Tibial nerve (tissue), 4 donors: Measurements from ENCODE around the gene HPSE2.

ENCODE experiments used
- EP300 ChIP-seq, 2 donors: sonication (generic); formaldehyde crosslinking; IDR thresholded peaks; one replicate each; pipeline ENCODE4 v1.6.1; 2017; ENCODE audit warnings: antibody characterized with exemption in 2 of 2, mild to moderate bottlenecking in 1 of 2
- TF ChIP-seq, protein P1 (sequence below), 5 experiments: fragments of 200-600 bp in 3 of 5; fragments of 450-650 bp in 2 of 5; sonication (generic) in 3 of 5; IDR thresholded peaks; one replicate each; pipeline ENCODE4 v1.5.1; 2016 to 2019; ENCODE audit warnings: antibody characterized with exemption in 5 of 5, mild to moderate bottlenecking in 3 of 5, moderate library complexity in 2 of 5

DNA sequence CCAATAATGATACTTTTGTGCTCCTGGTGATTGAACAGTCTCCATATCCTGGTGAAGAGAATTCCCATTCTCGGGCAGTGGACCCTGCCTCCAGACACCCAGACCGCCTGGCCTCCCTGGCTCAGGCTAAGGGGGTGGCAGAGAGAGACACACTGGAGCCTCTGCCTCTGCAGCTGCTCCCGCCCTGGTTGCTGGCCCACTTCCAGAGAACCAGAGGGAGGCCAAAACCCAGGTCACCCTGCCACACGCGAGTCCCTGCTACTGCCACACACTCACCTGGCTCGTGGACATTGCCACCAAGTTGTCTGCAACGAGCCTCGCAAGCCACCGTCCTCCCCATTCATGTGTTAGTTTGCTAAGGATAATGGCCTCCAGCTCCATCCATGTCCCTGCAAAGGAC is 221.8 kb downstream of the HPSE2 start:
- TF ChIP-seq, protein P1, sequence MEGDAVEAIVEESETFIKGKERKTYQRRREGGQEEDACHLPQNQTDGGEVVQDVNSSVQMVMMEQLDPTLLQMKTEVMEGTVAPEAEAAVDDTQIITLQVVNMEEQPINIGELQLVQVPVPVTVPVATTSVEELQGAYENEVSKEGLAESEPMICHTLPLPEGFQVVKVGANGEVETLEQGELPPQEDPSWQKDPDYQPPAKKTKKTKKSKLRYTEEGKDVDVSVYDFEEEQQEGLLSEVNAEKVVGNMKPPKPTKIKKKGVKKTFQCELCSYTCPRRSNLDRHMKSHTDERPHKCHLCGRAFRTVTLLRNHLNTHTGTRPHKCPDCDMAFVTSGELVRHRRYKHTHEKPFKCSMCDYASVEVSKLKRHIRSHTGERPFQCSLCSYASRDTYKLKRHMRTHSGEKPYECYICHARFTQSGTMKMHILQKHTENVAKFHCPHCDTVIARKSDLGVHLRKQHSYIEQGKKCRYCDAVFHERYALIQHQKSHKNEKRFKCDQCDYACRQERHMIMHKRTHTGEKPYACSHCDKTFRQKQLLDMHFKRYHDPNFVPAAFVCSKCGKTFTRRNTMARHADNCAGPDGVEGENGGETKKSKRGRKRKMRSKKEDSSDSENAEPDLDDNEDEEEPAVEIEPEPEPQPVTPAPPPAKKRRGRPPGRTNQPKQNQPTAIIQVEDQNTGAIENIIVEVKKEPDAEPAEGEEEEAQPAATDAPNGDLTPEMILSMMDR (IDR thresholded peaks at IDR 0.05): no peak
- no peak for TF ChIP-seq EP300 (IDR thresholded peaks at IDR 0.05)
